A673 (cell line): ENCODE results near the gene OSBP2.

Source experiments
- CTCF ChIP-seq: fragments of 300-800, 200-600 bp; sonication (generic); conservative IDR thresholded peaks from 2 replicates; pipeline ENCODE4 v1.5.1; 2017; ENCODE audit warnings: low read depth, mild to moderate bottlenecking, antibody characterized with exemption, low read length, moderate library complexity, mixed read lengths
- EZH2 ChIP-seq: fragments of 200-600 bp; sonication (generic); IDR thresholded peaks from 2 replicates; pipeline ENCODE4 v1.6.1; 2017; ENCODE audit warnings: borderline replicate concordance, low read depth, mild to moderate bottlenecking, mixed read lengths, antibody characterized with exemption, low read length; ENCODE audit not compliant: poor library complexity, severe bottlenecking

- TF ChIP-seq EZH2 (no peak), CTCF (no peak)
Measured at GRCh38 chr22:30783021-30783420, 88.3 kb downstream of the OSBP2 start.
